Keratinocyte (primary cell): ENCODE data around the gene SRGAP3.

Experiments
- CTCF ChIP-seq, 3 experiments: IDR thresholded peaks in 1 of 3; conservative IDR thresholded peaks in 1 of 3; optimal IDR thresholded peaks in 1 of 3; 2 replicates in 2 of 3; 3 replicates in 1 of 3; pipeline versions ENCODE3 to v1.5.1; 2011; ENCODE audit warnings: low read length in 3 of 3, mild to moderate bottlenecking in 3 of 3, moderate library complexity in 2 of 3, control low read depth in 1 of 3, inconsistent platforms in 1 of 3; ENCODE audit not compliant: insufficient read depth in 2 of 3; ENCODE audit errors: extremely low read depth in 1 of 3
- EZH2 ChIP-seq: IDR thresholded peaks from one replicate; pipeline ENCODE4 v1.6.1; 2012; ENCODE audit warnings: inconsistent platforms, mild to moderate bottlenecking, low read length, moderate library complexity

GRCh38 chr3:8983591-8983990, 265.9 kb downstream of the SRGAP3 start:
- no peak for TF ChIP-seq EZH2
- no peak for TF ChIP-seq CTCF (optimal IDR thresholded peaks at IDR 0.05 in 1 of 3, IDR thresholded peaks at IDR 0.05 in 1 of 3, conservative IDR thresholded peaks at IDR 0.05 in 1 of 3; ENCODE audit: extremely low read depth in 1 of 3, insufficient read depth in 2 of 3, low read length in 3 of 3)
